Subcutaneous abdominal adipose tissue (tissue), 5 donors: ENCODE measurements around the gene SLX4.

ENCODE experiments used
- H3K27ac ChIP-seq: one replicate; pipeline ENCODE4 v1.7.0; 2013; ENCODE audit warnings: low read depth, mild to moderate bottlenecking, inconsistent platforms, low read length, moderate library complexity
- H3K27me3 ChIP-seq, 5 donors: one replicate each; pipeline ENCODE4 v1.7.0; 2013; ENCODE audit warnings: low read length in 5 of 5, inconsistent platforms in 1 of 5; ENCODE audit not compliant: control insufficient read depth in 5 of 5, insufficient read depth in 4 of 5
- H3K36me3 ChIP-seq, 5 donors: one replicate each; pipeline ENCODE4 v1.7.0; 2013; ENCODE audit warnings: low read length in 5 of 5; ENCODE audit not compliant: control insufficient read depth in 5 of 5, insufficient read depth in 5 of 5
- H3K4me1 ChIP-seq, 5 donors: one replicate each; pipeline ENCODE4 v1.7.0; 2013; ENCODE audit warnings: low read length in 5 of 5, mild to moderate bottlenecking in 3 of 5, moderate library complexity in 1 of 5; ENCODE audit not compliant: control insufficient read depth in 5 of 5, insufficient read depth in 5 of 5
- H3K4me3 ChIP-seq, 5 donors: one replicate each; pipeline ENCODE4 v1.7.0; 2013; ENCODE audit warnings: low read length in 5 of 5, low read depth in 1 of 5
- H3K9ac ChIP-seq, 5 donors: one replicate each; pipeline ENCODE4 v1.7.0; 2013; ENCODE audit warnings: low read length in 5 of 5, mild to moderate bottlenecking in 4 of 5, moderate library complexity in 3 of 5
- H3K9me3 ChIP-seq, 5 donors: one replicate each; pipeline ENCODE4 v1.7.0; 2013; ENCODE audit warnings: low read length in 5 of 5; ENCODE audit not compliant: control insufficient read depth in 5 of 5
- donor health status: healthy.
- donor health status: healthy.
- donor health status: healthy.
- donor health status: healthy.
- donor health status: healthy.

Gene SLX4

GRCh38 chr16:3594316-3595109, 16.9 kb downstream of the SLX4 start:
- Histone ChIP-seq H3K27ac (no peak overlapping the region), H3K27me3 (no peaks in the 10 kb centered on the region), H3K9ac (no peak overlapping the region), H3K9me3 (no peaks in the 10 kb centered on the region), H3K4me1 (peaks cover 0 to 16% (median 6%) of the 10 kb centered on the region in 5 donors), H3K4me3 (no peak overlapping the region), H3K36me3 (peaks cover 0 to 58% (median 20%) of the 10 kb centered on the region in 5 donors)

DNA sequence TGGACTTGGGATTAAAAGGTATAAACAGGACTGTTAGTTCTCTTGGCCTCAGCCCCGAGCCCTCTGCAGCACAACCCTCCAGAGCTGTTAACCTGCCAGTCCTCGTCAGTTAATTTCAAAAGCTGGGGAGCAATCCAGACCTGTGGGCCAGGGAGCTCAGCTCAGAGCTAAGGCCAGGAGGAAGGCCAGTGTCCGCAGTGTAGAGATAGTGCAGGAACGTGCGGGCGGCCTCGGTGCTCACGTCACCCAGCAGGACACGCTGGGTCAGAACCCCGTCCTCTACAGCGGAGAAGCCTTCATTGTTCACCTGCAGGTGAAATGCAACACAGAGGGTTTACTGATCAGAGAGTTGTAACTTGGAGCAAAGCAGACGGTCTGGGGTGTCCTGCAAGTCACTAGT, 18.8 kb downstream of the SLX4 start:
- H3K4me1 ChIP-seq, result peaks cover 0 to 16% (median 6%) of the 10 kb centered on the region in 5 donors
- no peaks in the 10 kb centered on the region for H3K9me3 ChIP-seq
- H3K36me3 ChIP-seq, result peaks cover 0 to 68% (median 25%) of the 10 kb centered on the region in 5 donors
- H3K4me3 ChIP-seq, result no peak overlapping the region
- H3K27ac ChIP-seq, result no peak overlapping the region
- no peak overlapping the region for H3K9ac ChIP-seq
- H3K27me3 ChIP-seq, result no peaks in the 10 kb centered on the region

DNA sequence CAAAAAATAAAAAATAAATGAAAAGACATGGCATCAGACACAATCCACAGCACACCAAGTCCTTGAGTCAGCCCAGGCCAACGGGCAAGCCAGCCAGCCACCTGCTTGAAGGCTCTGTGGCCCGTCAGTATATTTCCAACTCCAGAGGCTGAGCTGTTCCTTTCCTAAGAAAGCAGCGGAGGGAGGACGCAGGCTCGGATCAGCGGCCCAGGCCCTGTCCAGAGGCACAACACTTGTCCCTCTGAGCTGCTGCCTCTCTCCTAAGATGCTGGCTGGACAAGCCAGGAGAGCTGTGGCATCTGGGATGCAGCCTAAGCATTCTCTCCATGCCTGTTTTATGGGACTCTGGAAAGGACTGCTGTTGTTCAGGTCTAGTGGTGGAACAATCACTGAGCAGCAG, 19.4 kb downstream of the SLX4 start:
- Histone ChIP-seq H3K9ac (no peak overlapping the region), H3K27me3 (no peaks in the 10 kb centered on the region), H3K36me3 (peaks cover 0 to 70% (median 25%) of the 10 kb centered on the region in 5 donors), H3K9me3 (no peaks in the 10 kb centered on the region), H3K4me1 (peaks cover 0 to 16% (median 6%) of the 10 kb centered on the region in 5 donors), H3K27ac (no peak overlapping the region), H3K4me3 (no peak overlapping the region)

DNA sequence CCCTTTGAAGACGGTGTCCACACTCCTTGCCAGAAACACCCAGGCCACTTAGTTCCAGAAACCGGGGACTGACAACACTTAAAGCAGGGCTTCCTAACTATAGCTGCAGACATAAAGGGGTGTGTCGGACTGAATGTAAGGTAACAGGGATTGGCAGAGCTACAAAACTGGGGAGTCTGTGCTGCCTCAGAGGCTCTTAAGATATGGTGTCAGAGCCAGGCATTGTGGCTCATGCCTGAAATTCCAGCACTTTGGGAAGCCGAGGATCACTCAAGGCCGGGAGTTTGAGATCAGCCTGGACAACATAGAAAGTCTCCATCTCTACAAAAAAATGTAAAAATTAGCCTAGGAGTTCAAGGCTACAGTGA, 20.0 kb downstream of the SLX4 start:
- Histone ChIP-seq H3K4me3 (no peak overlapping the region), H3K9me3 (no peaks in the 10 kb centered on the region), H3K27ac (no peak overlapping the region), H3K36me3 (peaks cover 0 to 68% (median 25%) of the 10 kb centered on the region in 5 donors), H3K27me3 (no peaks in the 10 kb centered on the region), H3K9ac (no peak overlapping the region), H3K4me1 (peaks cover 0 to 16% (median 6%) of the 10 kb centered on the region in 5 donors)

DNA sequence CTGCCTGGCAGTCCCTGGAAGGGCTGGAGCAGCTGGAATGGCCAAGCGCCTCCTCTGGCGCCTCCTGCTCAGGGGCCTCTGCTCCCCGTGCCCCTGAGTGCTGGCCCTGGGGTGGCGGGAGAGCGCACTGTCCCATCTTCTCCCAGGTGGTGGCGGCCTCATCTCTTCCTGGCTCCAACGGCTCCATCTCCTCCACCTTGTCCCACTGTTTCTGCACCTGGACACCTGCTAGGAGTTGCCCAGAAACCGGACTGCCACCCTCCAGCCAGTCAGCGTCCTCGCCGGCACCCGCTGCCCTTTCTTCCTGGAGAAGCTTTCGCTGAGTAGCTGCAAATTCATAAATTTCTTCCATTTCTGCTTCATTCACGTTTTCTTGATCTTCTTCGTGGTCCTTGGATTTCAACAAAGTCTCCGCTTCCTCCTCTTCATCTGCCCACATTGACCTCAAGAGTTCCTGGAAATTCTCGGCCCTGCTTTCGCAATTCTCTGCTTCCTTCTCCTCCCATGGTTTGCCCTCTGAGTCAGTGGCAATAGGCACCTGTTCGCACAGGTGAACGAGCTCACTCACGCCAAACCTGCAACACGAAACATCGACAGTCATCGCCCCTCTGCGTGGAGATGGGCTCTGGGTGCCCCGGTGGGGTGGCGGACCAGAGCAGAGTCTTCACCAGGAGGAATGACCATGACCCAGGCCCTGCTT, 20.5 kb downstream of the SLX4 start:
- H3K36me3 ChIP-seq, result peaks cover 0 to 63% (median 25%) of the 10 kb centered on the region in 5 donors
- no peaks in the 10 kb centered on the region for H3K27me3 ChIP-seq
- H3K27ac ChIP-seq, result no peak overlapping the region
- peaks cover 0 to 16% (median 6%) of the 10 kb centered on the region in 5 donors for H3K4me1 ChIP-seq
- H3K4me3 ChIP-seq, result no peak overlapping the region
- H3K9me3 ChIP-seq, result no peaks in the 10 kb centered on the region
- H3K9ac ChIP-seq, result no peak overlapping the region

- peaks cover 0 to 16% (median 6%) of the 10 kb centered on the region in 5 donors for H3K4me1 ChIP-seq
These were observed 21.3 kb downstream of the SLX4 start for GRCh38 chr16:3589991-3590701.

GRCh38 chr16:3589441-3589921, 21.9 kb downstream of the SLX4 start:
- Histone ChIP-seq H3K4me3 (peak overlapping the region in 1 of 5 donors; percentile 6), H3K4me1 (peaks cover 0 to 16% (median 6%) of the 10 kb centered on the region in 5 donors), H3K27ac (no peak overlapping the region), H3K36me3 (peaks cover 0 to 55% (median 23%) of the 10 kb centered on the region in 5 donors), H3K9me3 (no peaks in the 10 kb centered on the region), H3K27me3 (no peaks in the 10 kb centered on the region), H3K9ac (no peak overlapping the region)

More at GRCh38 chr16:3589991-3590701, 21.3 kb downstream of the SLX4 start:
- no peaks in the 10 kb centered on the region for H3K9me3 ChIP-seq
- peaks cover 0 to 56% (median 22%) of the 10 kb centered on the region in 5 donors for H3K36me3 ChIP-seq
- H3K9ac ChIP-seq, result no peak overlapping the region
- H3K4me3 ChIP-seq, result no peak overlapping the region
- H3K27me3 ChIP-seq, result no peaks in the 10 kb centered on the region
- no peak overlapping the region for H3K27ac ChIP-seq

DNA sequence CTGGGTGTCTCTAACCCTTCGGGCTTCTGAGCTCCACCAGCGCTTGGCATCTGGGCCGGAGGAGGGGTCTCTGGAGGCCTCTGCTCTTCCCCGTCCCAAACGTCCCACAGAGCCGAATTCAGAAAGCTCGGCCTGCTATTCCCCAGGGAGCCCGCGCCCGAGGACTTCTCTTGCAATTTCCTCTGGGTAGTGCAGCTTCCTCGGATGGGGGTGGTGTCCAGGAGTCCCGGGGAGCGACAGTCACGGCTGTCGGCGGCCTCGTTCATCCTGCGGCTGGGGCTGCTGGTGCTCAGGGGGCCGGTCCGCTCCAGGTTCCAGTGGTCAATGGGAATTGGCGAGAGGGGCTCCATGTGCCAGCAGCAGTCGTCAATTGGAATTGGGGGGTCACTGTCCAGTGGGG, 22.4 kb downstream of the SLX4 start:
- Histone ChIP-seq H3K9me3 (no peaks in the 10 kb centered on the region), H3K36me3 (peaks cover 0 to 55% (median 24%) of the 10 kb centered on the region in 5 donors), H3K27me3 (no peaks in the 10 kb centered on the region), H3K27ac (no peak overlapping the region), H3K9ac (no peak overlapping the region), H3K4me3 (no peak overlapping the region), H3K4me1 (peaks cover 0 to 16% (median 6%) of the 10 kb centered on the region in 5 donors)

GRCh38 chr16:3587547-3588110, 23.8 kb downstream of the SLX4 start:
- Histone ChIP-seq H3K4me3 (no peak overlapping the region), H3K4me1 (peaks cover 0 to 16% (median 6%) of the 10 kb centered on the region in 5 donors), H3K36me3 (peaks cover 0 to 65% (median 36%) of the 10 kb centered on the region in 5 donors), H3K9ac (no peak overlapping the region), H3K27ac (no peak overlapping the region), H3K27me3 (no peaks in the 10 kb centered on the region), H3K9me3 (no peaks in the 10 kb centered on the region)
